Right atrium auricular region (tissue), 2 donors: ENCODE data around the gene PLCH1. TPM values are rescaled to one million over a fixed set of nuclear protein-coding genes. Genes with fewer than 3 reads are reported as not detected.

Experiments used
- DNase-seq: peaks from one replicate; pipeline ENCODE4 v3.0.0-alpha.2; 2019; ENCODE audit warnings: low spot score
- H3K27ac ChIP-seq, 2 donors: fragments of 200-600 bp; sonication (generic); 1 replicate in 1 of 2; 2 replicates in 1 of 2; pipeline ENCODE4 v1.5.1; 2016 to 2019
- H3K27me3 ChIP-seq, 2 donors: fragments of 200-600 bp; sonication (generic); one replicate each; pipeline versions ENCODE4 v1.5.1 to v1.6.0; 2017 to 2019
- H3K36me3 ChIP-seq: fragments of 200-600 bp; sonication (generic); one replicate; pipeline ENCODE4 v1.5.1; 2016
- H3K4me1 ChIP-seq, 2 donors: fragments of 200-600 bp; sonication (generic); one replicate each; pipeline versions ENCODE4 v1.5.1 to v1.6.0; 2017 to 2019
- H3K4me3 ChIP-seq, 2 donors: fragments of 200-600 bp; sonication (generic); 1 replicate in 1 of 2; 2 replicates in 1 of 2; pipeline ENCODE4 v1.5.1; 2017 to 2019; ENCODE audit warnings: mild to moderate bottlenecking in 1 of 2, moderate library complexity in 1 of 2
- H3K9me3 ChIP-seq, 2 donors: fragments of 200-600 bp; sonication (generic); one replicate each; pipeline ENCODE4 v1.5.1; 2019
- CTCF ChIP-seq, 2 donors: fragments of 200-600 bp; sonication (generic); IDR thresholded peaks; one replicate each; pipeline ENCODE4 v1.5.1; 2019; ENCODE audit warnings: antibody characterized with exemption in 2 of 2
- total RNA-seq, 2 donors: library from RNA; depleted of rRNA; stranded (reverse); fragments of >200 nt; gene quantifications; one replicate each; pipeline ENCODE4 v1.1.0, GENCODE V29; 2016

Gene PLCH1
- total RNA-seq, 2 donors from 2014 or later = 1.4 to 1.5 TPM

GRCh38 chr3:155347901-155348300, 397.0 kb downstream of the PLCH1 start:
- TF ChIP-seq CTCF (IDR thresholded peaks at IDR 0.05) = no peak
- no peaks in the 10 kb centered on the region for H3K27me3 ChIP-seq
- no peaks in the 10 kb centered on the region for H3K9me3 ChIP-seq
- no peaks in the 10 kb centered on the region for H3K36me3 ChIP-seq
- no peak overlapping the region for H3K4me3 ChIP-seq
- no peak overlapping the region for H3K27ac ChIP-seq
- H3K4me1 ChIP-seq = no peaks in the 10 kb centered on the region
- no peak for DNase-seq

GRCh38 chr3:155342344-155342743, 402.5 kb downstream of the PLCH1 start:
- H3K9me3 ChIP-seq = no peaks in the 10 kb centered on the region
- H3K4me3 ChIP-seq = no peak overlapping the region
- no peaks in the 10 kb centered on the region for H3K4me1 ChIP-seq
- no peaks in the 10 kb centered on the region for H3K36me3 ChIP-seq
- TF ChIP-seq CTCF (IDR thresholded peaks at IDR 0.05) = no peak
- DNase-seq = no peak
- H3K27ac ChIP-seq = no peak overlapping the region
- no peaks in the 10 kb centered on the region for H3K27me3 ChIP-seq

- H3K36me3 ChIP-seq = no peaks in the 10 kb centered on the region
- no peaks in the 10 kb centered on the region for H3K27me3 ChIP-seq
- H3K27ac ChIP-seq = no peak overlapping the region
- no peak for TF ChIP-seq CTCF (IDR thresholded peaks at IDR 0.05)
- DNase-seq = no peak
- H3K4me1 ChIP-seq = no peaks in the 10 kb centered on the region
- H3K4me3 ChIP-seq = no peak overlapping the region
- H3K9me3 ChIP-seq = no peaks in the 10 kb centered on the region
These were observed 405.8 kb downstream of the PLCH1 start for GRCh38 chr3:155339052-155339451.

GRCh38 chr3:155335724-155336354, 409.0 kb downstream of the PLCH1 start:
- no peak for TF ChIP-seq CTCF (IDR thresholded peaks at IDR 0.05)
- DNase-seq = no peak
- H3K27me3 ChIP-seq = no peaks in the 10 kb centered on the region
- no peak overlapping the region for H3K4me3 ChIP-seq
- H3K4me1 ChIP-seq = no peaks in the 10 kb centered on the region
- no peaks in the 10 kb centered on the region for H3K9me3 ChIP-seq
- H3K36me3 ChIP-seq = no peaks in the 10 kb centered on the region
- no peak overlapping the region for H3K27ac ChIP-seq

GRCh38 chr3:155334914-155335723, 409.8 kb downstream of the PLCH1 start:
- H3K27ac ChIP-seq = no peak overlapping the region

More at GRCh38 chr3:155334914-155335723, 409.8 kb downstream of the PLCH1 start:
- Histone ChIP-seq H3K4me1 (no peaks in the 10 kb centered on the region), H3K9me3 (no peaks in the 10 kb centered on the region), H3K27me3 (no peaks in the 10 kb centered on the region), H3K4me3 (no peak overlapping the region), H3K36me3 (no peaks in the 10 kb centered on the region)
- no peak for TF ChIP-seq CTCF (IDR thresholded peaks at IDR 0.05)
- no peak for DNase-seq
